Measurements from ENCODE around the gene DMD. TPM values are rescaled to one million over a fixed set of nuclear protein-coding genes. Genes with fewer than 3 reads are reported as not detected.
A peak's percentile ranks its signal among the peaks of the same experiment; 100 is the strongest.

Gene DMD
- total RNA-seq, 1 donor from 2014 or later = 61.6 TPM

GRCh38 chrX:31298916-31299315, 1912.4 kb downstream of the DMD start:
- DNase-seq (ENCODE audit: low spot score) = no peak

GRCh38 chrX:31297881-31298280, 1913.5 kb downstream of the DMD start:
- no peak for DNase-seq (ENCODE audit: low spot score)

GRCh38 chrX:31294475-31294874, 1916.9 kb downstream of the DMD start:
- no peak for DNase-seq (ENCODE audit: low spot score)

- no peak for DNase-seq (ENCODE audit: low spot score)
Observed at GRCh38 chrX:31293409-31293808, 1917.9 kb downstream of the DMD start.

- DNase-seq (ENCODE audit: low spot score) = no peak
Observed at GRCh38 chrX:31291131-31291530, 1920.2 kb downstream of the DMD start.

- DNase-seq (ENCODE audit: low spot score) = no peak
Observed at GRCh38 chrX:31287861-31288260, 1923.5 kb downstream of the DMD start.

GRCh38 chrX:31280580-31280979, 1930.8 kb downstream of the DMD start:
- DNase-seq (ENCODE audit: low spot score) = no peak

GRCh38 chrX:31279359-31279758, 1932.0 kb downstream of the DMD start:
- DNase-seq (ENCODE audit: low spot score) = no peak

GRCh38 chrX:31272472-31272775, 1938.9 kb downstream of the DMD start:
- no peak for DNase-seq (ENCODE audit: low spot score)

- DNase-seq (ENCODE audit: low spot score) = no peak
Observed at GRCh38 chrX:31271615-31272471, 1939.5 kb downstream of the DMD start.

- no peak for DNase-seq (ENCODE audit: low spot score)
Observed at GRCh38 chrX:31269914-31270313, 1941.4 kb downstream of the DMD start.

- DNase-seq (ENCODE audit: low spot score) = no peak
Observed at GRCh38 chrX:31268359-31268758, 1943.0 kb downstream of the DMD start.

- DNase-seq (ENCODE audit: low spot score) = peak; percentile 43
Observed at GRCh38 chrX:31266203-31267076, 1944.9 kb downstream of the DMD start.

- no peak for DNase-seq (ENCODE audit: low spot score)
Observed at GRCh38 chrX:31265383-31265782, 1946.0 kb downstream of the DMD start.

- DNase-seq (ENCODE audit: low spot score) = no peak
Observed at GRCh38 chrX:31260351-31260750, 1951.0 kb downstream of the DMD start.

GRCh38 chrX:31258166-31258565, 1953.2 kb downstream of the DMD start:
- no peak for DNase-seq (ENCODE audit: low spot score)

GRCh38 chrX:31255310-31256033, 1955.9 kb downstream of the DMD start:
- no peak for DNase-seq (ENCODE audit: low spot score)

- no peak for DNase-seq (ENCODE audit: low spot score)
Observed at GRCh38 chrX:31252133-31252532, 1959.2 kb downstream of the DMD start.

GRCh38 chrX:31251336-31251735, 1960.0 kb downstream of the DMD start:
- no peak for DNase-seq (ENCODE audit: low spot score)

GRCh38 chrX:31245714-31246113, 1965.6 kb downstream of the DMD start:
- DNase-seq (ENCODE audit: low spot score) = no peak

- DNase-seq (ENCODE audit: low spot score) = no peak
Observed at GRCh38 chrX:31243804-31244203, 1967.5 kb downstream of the DMD start.

- no peak for DNase-seq (ENCODE audit: low spot score)
Observed at GRCh38 chrX:31240982-31241381, 1970.4 kb downstream of the DMD start.

Measured in ureter (tissue), 1 donor.